ENCODE results near the gene PPP2R5D. TPM values are rescaled to one million over a fixed set of nuclear protein-coding genes. Genes with fewer than 3 reads are reported as not detected.
A peak's percentile ranks its signal among the peaks of the same experiment; 100 is the strongest.

PPP2R5D gene
- total RNA-seq, 4 donors from 2014 or later, result 28.7 to 43.8 (median 36.4) TPM

DNA sequence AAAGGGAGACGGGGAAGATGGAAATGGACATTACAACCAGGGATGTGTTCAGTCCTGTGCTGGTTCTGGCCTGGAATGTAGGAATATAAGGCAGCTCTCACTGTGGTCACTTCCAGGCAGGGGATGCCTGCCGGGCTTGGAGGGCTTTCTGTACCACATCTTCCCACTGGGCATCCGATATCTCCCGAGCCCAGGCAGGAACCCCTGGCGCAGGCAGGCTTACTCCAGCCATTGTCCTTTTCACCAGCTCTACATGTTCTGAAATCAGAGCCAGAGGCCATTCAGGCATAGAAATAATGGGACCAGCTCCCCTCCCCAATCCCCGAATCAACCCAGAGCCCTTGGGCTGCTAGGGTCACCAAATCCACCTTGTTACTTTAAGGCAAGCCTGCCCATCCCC is 28.0 kb downstream of the PPP2R5D start:
- TF ChIP-seq POLR2A (IDR thresholded peaks at IDR 0.05), result no peak
- TF ChIP-seq, protein P1, sequence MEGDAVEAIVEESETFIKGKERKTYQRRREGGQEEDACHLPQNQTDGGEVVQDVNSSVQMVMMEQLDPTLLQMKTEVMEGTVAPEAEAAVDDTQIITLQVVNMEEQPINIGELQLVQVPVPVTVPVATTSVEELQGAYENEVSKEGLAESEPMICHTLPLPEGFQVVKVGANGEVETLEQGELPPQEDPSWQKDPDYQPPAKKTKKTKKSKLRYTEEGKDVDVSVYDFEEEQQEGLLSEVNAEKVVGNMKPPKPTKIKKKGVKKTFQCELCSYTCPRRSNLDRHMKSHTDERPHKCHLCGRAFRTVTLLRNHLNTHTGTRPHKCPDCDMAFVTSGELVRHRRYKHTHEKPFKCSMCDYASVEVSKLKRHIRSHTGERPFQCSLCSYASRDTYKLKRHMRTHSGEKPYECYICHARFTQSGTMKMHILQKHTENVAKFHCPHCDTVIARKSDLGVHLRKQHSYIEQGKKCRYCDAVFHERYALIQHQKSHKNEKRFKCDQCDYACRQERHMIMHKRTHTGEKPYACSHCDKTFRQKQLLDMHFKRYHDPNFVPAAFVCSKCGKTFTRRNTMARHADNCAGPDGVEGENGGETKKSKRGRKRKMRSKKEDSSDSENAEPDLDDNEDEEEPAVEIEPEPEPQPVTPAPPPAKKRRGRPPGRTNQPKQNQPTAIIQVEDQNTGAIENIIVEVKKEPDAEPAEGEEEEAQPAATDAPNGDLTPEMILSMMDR (IDR thresholded peaks at IDR 0.05), result no peak
- no peak overlapping the region for H3K4me3 ChIP-seq
- no peak for DNase-seq
- intact Hi-C loops (cut with DNase I; ENCODE audit: low total_unique reads), result no loop called here
- no peaks in the 10 kb centered on the region for H3K36me3 ChIP-seq
- no peaks in the 10 kb centered on the region for H3K9me3 ChIP-seq
- H3K4me1 ChIP-seq, result peaks cover 0 to 8% of the 10 kb centered on the region in 2 donors
- no peak overlapping the region for H3K27ac ChIP-seq
- no peaks in the 10 kb centered on the region for H3K27me3 ChIP-seq

DNA sequence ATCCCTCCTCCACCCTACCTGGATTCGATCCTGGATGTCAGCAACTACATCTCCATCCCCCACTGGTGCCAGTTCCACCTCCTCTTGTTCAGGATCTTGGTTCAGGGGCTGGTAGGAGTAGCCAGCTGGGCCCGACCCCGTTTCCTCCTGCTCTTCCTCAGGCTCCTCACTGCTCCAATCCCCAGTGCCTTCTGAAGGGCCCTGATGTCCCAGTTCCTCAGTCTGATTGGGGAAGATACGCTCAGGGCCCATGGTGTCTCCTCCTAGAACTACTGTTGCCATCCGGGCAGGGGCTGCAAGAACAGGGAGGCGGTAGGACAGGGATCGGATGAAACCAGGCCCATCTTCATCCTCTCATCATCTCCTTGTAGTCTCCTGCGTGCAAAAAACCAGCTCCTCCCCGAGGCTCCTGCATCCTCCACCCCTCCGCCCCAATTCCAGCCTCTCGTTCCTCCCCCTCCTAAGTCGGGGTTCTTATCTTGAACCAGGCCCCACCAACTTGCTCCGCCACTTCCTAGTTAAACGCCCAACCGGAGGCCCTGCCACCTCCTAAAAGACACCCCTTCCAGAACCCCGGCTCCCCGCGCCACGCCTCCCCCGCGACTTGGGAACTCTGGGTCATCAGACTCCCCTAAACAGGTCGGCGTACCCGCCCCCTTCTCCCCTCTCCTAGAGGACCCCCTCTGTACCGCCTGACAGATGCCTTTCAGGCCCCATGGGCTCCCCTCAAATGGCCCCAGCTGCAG is 28.9 kb downstream of the PPP2R5D start:
- intact Hi-C loops (cut with DNase I; ENCODE audit: low total_unique reads), result no loop called here
- Histone ChIP-seq H3K27me3 (no peaks in the 10 kb centered on the region), H3K27ac (peak overlapping the region; percentile 75 to 85), H3K9me3 (no peaks in the 10 kb centered on the region), H3K4me1 (peaks cover 0 to 8% of the 10 kb centered on the region in 2 donors), H3K36me3 (no peaks in the 10 kb centered on the region), H3K4me3 (peak overlapping the region; percentile 64 to 99)
- TF ChIP-seq, protein P1 (IDR thresholded peaks at IDR 0.05), result no peak
- no peak for TF ChIP-seq POLR2A (IDR thresholded peaks at IDR 0.05)
- DNase-seq, result no peak

DNA sequence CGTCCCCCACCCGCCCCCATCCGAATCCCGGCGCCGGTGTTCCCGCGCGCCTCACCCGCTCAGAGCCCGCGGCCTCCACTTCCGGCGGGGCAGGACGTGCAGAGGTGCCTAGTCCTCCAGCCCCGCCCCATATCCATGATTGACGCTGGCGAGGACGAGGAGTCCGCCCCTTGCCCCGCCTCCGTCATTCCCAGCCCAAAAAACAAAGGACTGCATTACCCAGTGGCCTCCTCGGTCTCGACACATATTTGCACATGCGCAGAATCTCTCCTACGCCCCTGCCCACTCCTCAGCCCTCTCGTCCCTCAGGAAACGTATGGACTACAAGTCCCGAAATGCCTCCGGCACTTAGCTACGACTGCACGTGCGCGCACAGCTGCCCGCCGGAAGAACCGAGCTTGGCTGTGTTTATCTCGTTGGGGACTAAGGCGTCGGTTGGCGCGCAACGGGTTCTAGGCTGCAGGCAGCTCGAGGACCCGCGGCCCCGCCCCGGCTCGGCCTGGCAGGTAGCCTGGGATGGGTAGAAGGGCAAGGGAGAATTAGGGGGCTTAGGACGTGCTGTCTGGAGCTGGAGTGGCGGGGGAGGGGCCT is 29.6 kb downstream of the PPP2R5D start, which contains the start of the genes KLHDC3 and MEA1:
KLHDC3 (plus strand) TSS at position 407 of the 591 bp plus-strand sequence. CDS start 2,944 bp downstream, outside the sequence.
MEA1 (minus strand) TSS at position 104 of the 591 bp plus-strand sequence. CDS start 133 bp downstream, outside the sequence.
- DNase-seq, result peak; percentile 99 to 100
- Histone ChIP-seq H3K4me1 (peaks cover 0 to 8% of the 10 kb centered on the region in 2 donors), H3K4me3 (peak within 1 kb of the TSS; percentile 68 to 99), H3K27ac (peak within 1 kb of the TSS; percentile 85 to 89), H3K27me3 (no peaks in the 10 kb centered on the region), H3K36me3 (no peaks in the 10 kb centered on the region), H3K9me3 (no peaks in the 10 kb centered on the region)
- intact Hi-C loops (cut with DNase I; ENCODE audit: low total_unique reads), result no loop called here
- TF ChIP-seq POLR2A (IDR thresholded peaks at IDR 0.05), result peak; percentile 57 to 60
- TF ChIP-seq, protein P1 (IDR thresholded peaks at IDR 0.05), result peak in 2 of 4 experiments; percentile 11 to 37

DNA sequence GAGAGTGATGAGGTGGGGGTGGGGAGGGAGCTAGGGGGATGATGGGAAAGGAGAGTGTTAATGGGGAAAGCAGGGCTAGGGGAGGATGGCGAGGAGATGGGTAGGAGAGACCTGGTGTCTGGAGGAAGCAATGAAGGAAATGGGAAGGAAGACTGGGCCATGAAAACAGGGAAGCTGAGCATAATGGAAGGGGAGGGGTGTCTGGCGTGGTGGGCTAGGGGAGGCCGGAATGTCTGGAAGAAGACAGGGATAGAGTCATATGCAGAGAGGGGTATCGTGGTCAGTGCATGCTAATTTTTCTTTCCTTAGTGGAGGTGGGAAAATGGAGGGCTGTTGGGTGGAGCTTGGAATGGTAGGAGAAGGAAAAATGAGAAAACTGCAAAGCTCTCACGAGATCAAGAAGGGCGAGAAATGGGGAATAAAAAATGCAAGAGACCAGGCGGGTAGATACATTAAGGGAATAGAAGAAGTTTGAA is 30.1 kb downstream of the PPP2R5D start:
- H3K27ac ChIP-seq, result peak overlapping the region; percentile 82 to 89
- TF ChIP-seq POLR2A (IDR thresholded peaks at IDR 0.05), result no peak
- TF ChIP-seq, protein P1 (IDR thresholded peaks at IDR 0.05), result no peak
- no peaks in the 10 kb centered on the region for H3K27me3 ChIP-seq
- peaks cover 0 to 8% of the 10 kb centered on the region in 2 donors for H3K4me1 ChIP-seq
- intact Hi-C loops (cut with DNase I; ENCODE audit: low total_unique reads), result no loop called here
- peak overlapping the region; percentile 68 to 99 for H3K4me3 ChIP-seq
- DNase-seq, result no peak
- no peaks in the 10 kb centered on the region for H3K36me3 ChIP-seq
- H3K9me3 ChIP-seq, result no peaks in the 10 kb centered on the region

Data from uterus (tissue), 4 donors.